ENCODE measurements around the gene RFX3. TPM values are rescaled to one million over a fixed set of nuclear protein-coding genes. Genes with fewer than 3 reads are reported as not detected.
"Not testable (repeated sequence)": the region's sequence is repeated elsewhere in the genome, so short reads cannot be mapped to it uniquely, and the experiment has no call there.

RFX3 gene
- total RNA-seq, 2 donors from 2014 or later, result 8.4 to 10.6 TPM

- intact Hi-C loops (cut with DNase I, micrococcal nuclease), result no loop called here
- ATAC-seq (no peak), DNase-seq (no peak)
Observed at GRCh38 chr9:3330792-3331420, 194.9 kb downstream of the RFX3 start.

DNA sequence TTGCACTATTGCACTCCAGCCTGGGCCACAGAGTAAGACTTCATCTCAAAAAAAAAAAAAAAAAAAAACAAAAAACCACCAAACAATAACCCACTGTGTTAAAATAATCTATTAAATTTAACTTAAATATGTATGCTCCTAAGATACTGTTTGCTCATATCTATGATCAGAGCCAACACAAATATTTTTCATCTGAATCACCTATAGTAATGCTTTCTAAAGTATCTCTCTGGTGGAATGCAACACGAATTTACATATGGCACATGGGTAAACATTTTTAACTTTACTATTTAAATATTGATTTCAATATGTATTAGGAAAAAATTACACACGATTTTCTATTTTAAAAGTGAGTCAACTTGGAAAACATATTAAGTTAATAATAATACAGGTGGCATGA lies 196.4 kb downstream of the RFX3 start:
- DNase-seq (no peak), ATAC-seq (no peak)
- intact Hi-C loops (cut with DNase I, micrococcal nuclease), result no loop called here

- no peak for DNase-seq
- intact Hi-C loops (cut with DNase I, micrococcal nuclease), result no loop called here
- ATAC-seq, result no peak
Observed at GRCh38 chr9:3323714-3324113, 202.1 kb downstream of the RFX3 start.

DNA sequence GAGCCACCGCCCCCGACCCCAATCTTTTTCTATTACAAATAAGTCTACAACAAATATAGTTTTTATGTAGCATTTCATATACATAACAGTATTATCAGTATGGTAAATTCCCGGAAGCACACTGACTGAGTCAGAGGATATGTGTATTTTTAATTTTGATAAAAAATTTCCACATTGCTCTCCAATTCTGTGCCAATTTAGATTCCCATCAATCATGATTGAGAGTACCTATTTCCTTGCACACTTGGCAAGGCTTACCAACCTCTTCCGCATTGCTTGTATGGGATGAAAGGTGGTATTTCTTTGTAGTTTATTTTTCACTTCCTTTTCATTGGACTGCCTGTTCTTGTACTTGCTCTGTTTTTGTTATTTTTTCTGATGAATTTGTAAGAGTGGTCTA lies 204.6 kb downstream of the RFX3 start:
- intact Hi-C loops (cut with DNase I, micrococcal nuclease), result no loop called here
- ATAC-seq (no peak), DNase-seq (no peak)

GRCh38 chr9:3312595-3312994 lies 213.2 kb downstream of the RFX3 start:
- intact Hi-C loops (cut with DNase I, micrococcal nuclease); ATAC-seq; DNase-seq: not testable (repeated sequence)

DNA sequence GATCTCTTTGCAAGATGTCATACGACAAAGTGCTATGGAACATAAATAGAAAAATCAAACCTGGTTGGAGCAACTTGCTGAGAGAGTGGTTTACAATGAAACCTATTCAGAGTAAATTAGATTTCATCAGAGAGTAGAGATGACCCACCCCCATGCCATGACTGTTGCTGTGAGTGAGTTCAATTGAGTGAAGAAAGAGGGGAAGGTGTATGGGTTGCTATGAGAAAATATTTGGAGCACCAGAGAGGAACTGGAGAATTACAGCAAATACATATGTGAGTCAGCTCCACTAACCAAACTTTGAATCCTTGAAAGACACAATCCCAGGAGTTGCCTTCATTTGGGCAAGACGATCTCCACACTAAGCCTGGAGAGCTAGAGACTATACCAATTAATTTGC lies 217.2 kb downstream of the RFX3 start:
- ATAC-seq, result no peak
- no peak for DNase-seq
- intact Hi-C loops (cut with DNase I, micrococcal nuclease), result no loop called here

GRCh38 chr9:3304388-3304787 lies 221.4 kb downstream of the RFX3 start:
- ATAC-seq; intact Hi-C loops (cut with DNase I, micrococcal nuclease); DNase-seq: not testable (repeated sequence)

DNA sequence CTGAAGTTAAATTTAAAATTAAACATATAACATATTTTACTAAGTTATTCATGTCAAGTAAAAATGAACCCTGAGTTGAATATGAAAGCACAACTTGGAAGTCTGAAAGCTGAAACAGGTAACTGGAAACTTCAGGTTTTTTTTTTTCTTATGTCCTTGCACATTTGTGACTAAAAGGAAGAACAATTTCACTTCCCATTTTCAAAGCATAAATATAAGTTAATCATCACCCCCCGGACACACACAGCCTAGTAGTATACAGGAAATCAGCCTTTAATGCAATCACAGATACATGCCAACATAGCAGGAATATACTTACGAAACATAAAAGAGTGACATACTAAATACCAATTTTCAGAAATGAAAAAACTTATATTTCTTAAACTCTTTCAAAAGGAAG lies 225.9 kb downstream of the RFX3 start:
- intact Hi-C loops (cut with DNase I, micrococcal nuclease), result no loop called here
- ATAC-seq, result no peak

DNA sequence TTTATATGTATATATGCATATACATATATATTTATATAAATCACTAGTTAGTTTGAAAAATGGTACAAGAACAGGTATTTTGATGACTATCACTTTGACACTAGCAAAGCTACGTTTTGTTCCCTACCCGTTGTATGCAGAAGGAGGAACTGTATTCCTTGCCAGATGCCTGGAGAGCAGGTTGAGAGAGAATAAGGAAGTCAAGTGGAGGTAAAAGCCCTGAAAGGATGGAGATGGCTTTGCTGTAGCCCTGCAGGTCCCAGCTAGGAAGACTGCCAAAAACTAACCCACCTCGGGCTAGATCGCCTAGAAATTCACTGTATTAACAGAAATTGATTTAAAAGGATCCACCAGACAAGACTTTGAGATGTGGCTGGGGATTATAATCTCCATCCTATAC lies 229.3 kb downstream of the RFX3 start:
- intact Hi-C loops (cut with DNase I, micrococcal nuclease), result no loop called here
- ATAC-seq, result no peak
- no peak for DNase-seq

More for the DNA sequence above, 225.9 kb downstream of the RFX3 start:
- no peak for DNase-seq

- ATAC-seq (no peak), DNase-seq (no peak)
- intact Hi-C loops (cut with DNase I, micrococcal nuclease), result no loop called here
Observed at GRCh38 chr9:3292311-3292710, 233.5 kb downstream of the RFX3 start.

- DNase-seq (no peak), ATAC-seq (no peak)
- intact Hi-C loops (cut with DNase I, micrococcal nuclease), result no loop called here
Observed at GRCh38 chr9:3290231-3290840, 235.5 kb downstream of the RFX3 start.

DNA sequence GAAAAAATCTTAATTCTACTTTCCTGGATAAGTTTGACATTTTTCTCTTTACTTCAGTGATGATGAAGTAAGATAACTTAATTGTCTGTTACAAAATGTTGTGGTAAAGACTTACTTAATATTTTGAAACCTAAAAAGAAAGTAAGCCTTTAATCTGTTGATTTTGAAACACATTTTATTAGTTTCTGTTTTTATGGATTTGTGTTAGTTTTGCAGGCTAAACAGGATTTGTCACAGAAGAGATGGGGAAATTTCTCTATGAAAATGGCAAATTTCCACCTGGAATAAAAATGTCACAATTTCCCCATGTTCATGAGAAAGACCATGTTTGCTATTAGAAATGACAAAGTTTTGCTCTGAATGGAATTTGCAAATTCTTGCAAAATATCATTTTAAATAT lies 237.1 kb downstream of the RFX3 start:
- DNase-seq, result no peak
- ATAC-seq, result no peak
- intact Hi-C loops (cut with DNase I, micrococcal nuclease), result no loop called here

- intact Hi-C loops (cut with DNase I, micrococcal nuclease), result no loop called here
- no peak for DNase-seq
- no peak for ATAC-seq
Observed at GRCh38 chr9:3285365-3286161, 240.2 kb downstream of the RFX3 start.

GRCh38 chr9:3282365-3282764 lies 243.4 kb downstream of the RFX3 start:
- intact Hi-C loops (cut with DNase I, micrococcal nuclease), result no loop called here
- no peak for ATAC-seq

GRCh38 chr9:3281399-3281798 lies 244.4 kb downstream of the RFX3 start:
- no peak for DNase-seq
- ATAC-seq, result no peak
- intact Hi-C loops (cut with DNase I, micrococcal nuclease), result no loop called here

More at GRCh38 chr9:3282365-3282764, 243.4 kb downstream of the RFX3 start:
- no peak for DNase-seq

GRCh38 chr9:3277200-3277599 lies 248.6 kb downstream of the RFX3 start:
- no peak for DNase-seq
- no peak for ATAC-seq
- intact Hi-C loops (cut with DNase I, micrococcal nuclease), result no loop called here

GRCh38 chr9:3271581-3271980 lies 254.2 kb downstream of the RFX3 start:
- ATAC-seq (no peak), DNase-seq (no peak)
- intact Hi-C loops (cut with DNase I, micrococcal nuclease), result no loop called here

DNA sequence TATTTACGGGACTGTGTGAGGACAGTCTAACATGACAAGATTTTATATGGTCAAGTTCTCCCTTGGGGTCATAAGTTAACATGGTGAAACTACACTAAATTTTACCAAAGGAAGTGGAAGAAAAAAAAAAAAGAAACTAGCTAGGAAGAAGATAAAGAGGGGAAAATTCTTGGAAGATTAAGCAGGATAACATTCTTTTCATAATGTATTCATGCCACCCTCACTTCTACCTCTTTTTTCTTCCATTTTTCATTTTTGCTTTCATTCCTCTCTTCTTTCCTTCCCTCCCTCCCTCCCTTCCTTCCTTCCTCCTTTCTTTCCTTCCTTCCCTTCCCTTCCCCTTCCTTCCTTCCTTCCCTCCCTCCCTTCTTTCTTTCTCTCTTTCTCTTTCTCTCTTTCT lies 254.6 kb downstream of the RFX3 start:
- ATAC-seq, result no peak
- intact Hi-C loops (cut with DNase I, micrococcal nuclease), result no loop called here
- no peak for DNase-seq

- ATAC-seq, result no peak
- intact Hi-C loops (cut with DNase I, micrococcal nuclease), result no loop called here
- DNase-seq, result no peak
Observed at GRCh38 chr9:3268223-3268622, 257.6 kb downstream of the RFX3 start.

DNA sequence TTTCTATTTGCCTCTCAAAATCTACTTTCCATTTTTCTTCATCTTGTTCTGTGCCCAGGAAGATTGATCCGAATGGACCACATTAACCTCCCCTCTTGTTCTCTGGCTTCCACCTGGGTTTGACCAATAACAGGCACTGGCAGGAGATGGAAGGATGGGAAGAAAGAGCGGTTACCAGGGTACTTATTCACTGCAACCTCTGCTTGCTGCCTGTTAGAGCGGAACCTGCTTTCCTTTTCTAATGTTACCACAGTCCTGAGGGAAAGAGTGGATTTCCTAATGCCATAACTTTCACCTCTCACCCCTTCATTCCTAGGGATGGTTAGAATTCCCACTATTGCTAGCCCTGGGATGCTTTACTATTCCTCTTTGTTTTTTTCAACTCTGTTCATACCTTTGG lies 262.1 kb downstream of the RFX3 start:
- intact Hi-C loops (cut with DNase I, micrococcal nuclease), result no loop called here
- DNase-seq, result no peak
- no peak for ATAC-seq
